Effector CD8-positive, alpha-beta T cell (primary cell): ENCODE results near the gene CEACAM5.
"Not testable (repeated sequence)": the region's sequence is repeated elsewhere in the genome, so short reads cannot be mapped to it uniquely, and the experiment has no call there.

Experiments used
- DNase-seq: peaks from one replicate; lab custom pipeline; 2025; lab: John Stamatoyannopoulos, UW

CEACAM5 gene

GRCh38 chr19:41700381-41701195 lies 7.8 kb upstream of the CEACAM5 start:
- no peak for DNase-seq

DNA sequence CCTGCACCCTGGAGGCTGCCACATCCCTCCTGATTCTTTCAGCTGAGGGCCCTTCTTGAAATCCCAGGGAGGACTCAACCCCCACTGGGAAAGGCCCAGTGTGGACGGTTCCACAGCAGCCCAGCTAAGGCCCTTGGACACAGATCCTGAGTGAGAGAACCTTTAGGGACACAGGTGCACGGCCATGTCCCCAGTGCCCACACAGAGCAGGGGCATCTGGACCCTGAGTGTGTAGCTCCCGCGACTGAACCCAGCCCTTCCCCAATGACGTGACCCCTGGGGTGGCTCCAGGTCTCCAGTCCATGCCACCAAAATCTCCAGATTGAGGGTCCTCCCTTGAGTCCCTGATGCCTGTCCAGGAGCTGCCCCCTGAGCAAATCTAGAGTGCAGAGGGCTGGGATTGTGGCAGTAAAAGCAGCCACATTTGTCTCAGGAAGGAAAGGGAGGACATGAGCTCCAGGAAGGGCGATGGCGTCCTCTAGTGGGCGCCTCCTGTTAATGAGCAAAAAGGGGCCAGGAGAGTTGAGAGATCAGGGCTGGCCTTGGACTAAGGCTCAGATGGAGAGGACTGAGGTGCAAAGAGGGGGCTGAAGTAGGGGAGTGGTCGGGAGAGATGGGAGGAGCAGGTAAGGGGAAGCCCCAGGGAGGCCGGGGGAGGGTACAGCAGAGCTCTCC lies 6.9 kb upstream of the CEACAM5 start:
- no peak for DNase-seq

DNA sequence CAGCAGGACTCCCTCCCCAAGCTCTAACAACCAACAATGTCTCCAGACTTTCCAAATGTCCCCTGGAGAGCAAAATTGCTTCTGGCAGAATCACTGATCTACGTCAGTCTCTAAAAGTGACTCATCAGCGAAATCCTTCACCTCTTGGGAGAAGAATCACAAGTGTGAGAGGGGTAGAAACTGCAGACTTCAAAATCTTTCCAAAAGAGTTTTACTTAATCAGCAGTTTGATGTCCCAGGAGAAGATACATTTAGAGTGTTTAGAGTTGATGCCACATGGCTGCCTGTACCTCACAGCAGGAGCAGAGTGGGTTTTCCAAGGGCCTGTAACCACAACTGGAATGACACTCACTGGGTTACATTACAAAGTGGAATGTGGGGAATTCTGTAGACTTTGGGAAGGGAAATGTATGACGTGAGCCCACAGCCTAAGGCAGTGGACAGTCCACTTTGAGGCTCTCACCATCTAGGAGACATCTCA lies 6.2 kb upstream of the CEACAM5 start:
- no peak for DNase-seq

DNA sequence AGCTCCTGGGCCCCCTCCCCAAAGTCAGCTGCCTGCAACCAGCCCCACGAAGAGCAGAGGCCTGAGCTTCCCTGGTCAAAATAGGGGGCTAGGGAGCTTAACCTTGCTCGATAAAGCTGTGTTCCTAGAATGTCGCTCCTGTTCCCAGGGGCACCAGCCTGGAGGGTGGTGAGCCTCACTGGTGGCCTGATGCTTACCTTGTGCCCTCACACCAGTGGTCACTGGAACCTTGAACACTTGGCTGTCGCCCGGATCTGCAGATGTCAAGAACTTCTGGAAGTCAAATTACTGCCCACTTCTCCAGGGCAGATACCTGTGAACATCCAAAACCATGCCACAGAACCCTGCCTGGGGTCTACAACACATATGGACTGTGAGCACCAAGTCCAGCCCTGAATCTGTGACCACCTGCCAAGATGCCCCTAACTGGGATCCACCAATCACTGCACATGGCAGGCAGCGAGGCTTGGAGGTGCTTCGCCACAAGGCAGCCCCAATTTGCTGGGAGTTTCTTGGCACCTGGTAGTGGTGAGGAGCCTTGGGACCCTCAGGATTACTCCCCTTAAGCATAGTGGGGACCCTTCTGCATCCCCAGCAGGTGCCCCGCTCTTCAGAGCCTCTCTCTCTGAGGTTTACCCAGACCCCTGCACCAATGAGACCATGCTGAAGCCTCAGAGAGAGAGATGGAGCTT lies 4.7 kb upstream of the CEACAM5 start:
- DNase-seq: no peak

DNA sequence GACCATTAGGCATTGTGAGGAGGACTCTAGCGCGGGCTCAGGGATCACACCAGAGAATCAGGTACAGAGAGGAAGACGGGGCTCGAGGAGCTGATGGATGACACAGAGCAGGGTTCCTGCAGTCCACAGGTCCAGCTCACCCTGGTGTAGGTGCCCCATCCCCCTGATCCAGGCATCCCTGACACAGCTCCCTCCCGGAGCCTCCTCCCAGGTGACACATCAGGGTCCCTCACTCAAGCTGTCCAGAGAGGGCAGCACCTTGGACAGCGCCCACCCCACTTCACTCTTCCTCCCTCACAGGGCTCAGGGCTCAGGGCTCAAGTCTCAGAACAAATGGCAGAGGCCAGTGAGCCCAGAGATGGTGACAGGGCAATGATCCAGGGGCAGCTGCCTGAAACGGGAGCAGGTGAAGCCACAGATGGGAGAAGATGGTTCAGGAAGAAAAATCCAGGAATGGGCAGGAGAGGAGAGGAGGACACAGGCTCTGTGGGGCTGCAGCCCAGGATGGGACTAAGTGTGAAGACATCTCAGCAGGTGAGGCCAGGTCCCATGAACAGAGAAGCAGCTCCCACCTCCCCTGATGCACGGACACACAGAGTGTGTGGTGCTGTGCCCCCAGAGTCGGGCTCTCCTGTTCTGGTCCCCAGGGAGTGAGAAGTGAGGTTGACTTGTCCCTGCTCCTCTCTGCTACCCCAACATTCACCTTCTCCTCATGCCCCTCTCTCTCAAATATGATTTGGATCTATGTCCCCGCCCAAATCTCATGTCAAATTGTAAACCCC lies 2.8 kb upstream of the CEACAM5 start:
- no peak for DNase-seq

- DNase-seq: peak; percentile 53
These were observed 1.5 kb upstream of the CEACAM5 start for GRCh38 chr19:41706741-41707501.

GRCh38 chr19:41707502-41707812 lies 969 bp upstream of the CEACAM5 start:
- no peak for DNase-seq

GRCh38 chr19:41707871-41708371 lies 505 bp upstream of the CEACAM5 start:
- no peak for DNase-seq

DNA sequence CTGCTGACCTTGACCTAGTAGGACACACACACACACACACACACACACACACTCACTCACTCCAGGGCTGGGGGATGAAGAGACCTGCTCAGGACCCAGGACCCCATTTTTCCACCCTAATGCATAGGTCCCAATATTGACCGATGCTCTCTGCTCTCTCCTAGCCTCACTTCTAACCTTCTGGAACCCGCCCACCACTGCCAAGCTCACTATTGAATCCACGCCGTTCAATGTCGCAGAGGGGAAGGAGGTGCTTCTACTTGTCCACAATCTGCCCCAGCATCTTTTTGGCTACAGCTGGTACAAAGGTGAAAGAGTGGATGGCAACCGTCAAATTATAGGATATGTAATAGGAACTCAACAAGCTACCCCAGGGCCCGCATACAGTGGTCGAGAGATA lies 1.1 kb downstream of the CEACAM5 start:
- DNase-seq: not testable (repeated sequence)

DNA sequence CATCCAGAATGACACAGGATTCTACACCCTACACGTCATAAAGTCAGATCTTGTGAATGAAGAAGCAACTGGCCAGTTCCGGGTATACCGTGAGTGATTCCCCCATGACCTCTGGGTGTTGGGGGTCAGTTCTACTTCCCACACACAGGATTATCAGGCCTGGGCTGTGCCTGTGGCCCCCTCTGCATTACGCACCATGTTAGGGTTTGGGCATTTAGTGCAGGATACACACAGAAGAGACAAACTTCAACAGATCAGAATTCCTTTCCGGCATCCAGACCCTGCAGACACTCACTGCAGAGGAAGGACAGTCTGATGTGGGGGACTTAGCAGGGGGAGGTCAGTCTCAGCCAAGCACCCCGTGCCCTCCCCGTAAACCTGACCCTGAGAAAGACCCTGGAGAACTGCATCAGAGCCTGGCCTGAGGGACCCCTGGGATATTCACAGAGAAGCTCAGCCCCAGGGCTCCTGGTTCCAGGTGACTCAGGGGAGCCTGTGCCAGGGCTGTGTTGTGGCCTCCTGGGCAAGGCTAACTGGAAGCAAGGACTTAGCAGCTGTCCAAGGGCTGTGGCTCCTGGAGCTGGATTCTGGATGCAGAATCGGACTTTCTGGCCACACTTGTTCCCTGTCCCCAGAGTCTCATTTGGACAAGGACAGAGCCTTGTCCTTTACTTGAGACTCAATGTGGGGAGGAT lies 1.7 kb downstream of the CEACAM5 start:
- no peak for DNase-seq

- no peak for DNase-seq
These were observed 3.2 kb downstream of the CEACAM5 start for GRCh38 chr19:41711376-41712261.

DNA sequence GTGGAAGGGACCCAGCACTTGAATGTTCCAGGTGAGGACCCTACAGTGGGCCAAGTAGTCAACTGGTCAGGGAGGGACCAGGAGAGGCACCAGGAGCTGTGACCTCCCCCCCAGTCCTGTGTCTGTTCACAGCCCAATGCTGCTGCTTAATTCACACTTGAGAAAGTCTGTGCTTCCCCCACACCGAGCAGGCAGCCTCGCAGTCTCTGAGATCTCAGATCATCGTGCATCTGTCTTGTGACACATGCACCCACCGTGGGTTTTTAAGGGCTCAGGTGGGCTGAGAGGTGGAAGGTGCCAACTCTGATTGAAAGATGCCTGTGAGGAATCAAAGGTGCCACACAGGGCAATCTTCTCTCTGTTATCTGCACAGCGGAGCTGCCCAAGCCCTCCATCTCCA lies 6.2 kb downstream of the CEACAM5 start:
- no peak for DNase-seq

- DNase-seq: no peak
These were observed 10.3 kb downstream of the CEACAM5 start for GRCh38 chr19:41718761-41719160.

- no peak for DNase-seq
These were observed 11.7 kb downstream of the CEACAM5 start for GRCh38 chr19:41720103-41720502.

- DNase-seq: no peak
These were observed 18.1 kb downstream of the CEACAM5 start for GRCh38 chr19:41726493-41726892.

DNA sequence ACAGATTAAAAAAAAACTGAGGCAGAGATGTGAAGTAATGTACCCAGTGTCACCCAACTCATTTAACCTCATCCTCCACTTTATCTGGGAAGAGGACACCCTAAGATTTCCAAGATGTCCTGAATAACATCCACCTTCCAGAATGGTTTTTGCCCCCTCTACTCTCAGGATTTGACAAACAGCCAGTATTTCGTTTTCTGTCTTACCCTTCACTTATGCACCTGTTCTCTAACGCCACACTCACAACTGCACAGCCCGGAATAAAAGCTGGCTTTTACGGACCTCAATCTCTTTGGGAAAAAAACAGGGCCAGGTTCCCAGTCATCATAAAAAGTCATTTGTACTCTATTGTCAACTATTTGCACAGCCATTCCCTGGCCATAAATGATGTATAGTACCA lies 25.7 kb downstream of the CEACAM5 start:
- DNase-seq: no peak

GRCh38 chr19:41734585-41734984 lies 26.2 kb downstream of the CEACAM5 start:
- no peak for DNase-seq

DNA sequence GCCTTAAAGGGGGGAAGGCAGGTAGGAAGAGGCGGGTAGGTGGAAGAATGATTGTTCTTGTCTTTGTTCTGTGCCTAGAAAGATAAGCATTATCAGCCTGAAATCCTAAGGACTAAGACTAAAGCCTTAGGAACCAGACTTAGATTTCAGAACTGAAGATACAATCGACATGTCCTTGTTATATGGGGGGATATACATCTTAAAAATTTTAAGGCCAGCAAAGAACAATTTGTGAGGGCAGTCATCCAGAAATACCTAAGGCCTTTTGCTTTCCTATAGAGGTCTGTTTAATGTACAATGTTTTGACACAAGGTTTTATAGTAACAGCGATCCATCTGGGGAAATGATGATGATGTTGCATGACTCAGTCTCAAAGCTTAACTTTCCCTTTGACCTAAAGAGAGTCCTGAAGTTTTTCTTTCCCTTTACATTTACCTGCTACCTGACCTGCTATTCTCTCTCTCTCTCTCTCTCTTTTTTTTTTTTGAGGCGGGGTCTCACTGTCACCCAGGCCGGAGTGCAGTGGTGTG lies 26.7 kb downstream of the CEACAM5 start:
- DNase-seq: no peak

- DNase-seq: no peak
These were observed 30.9 kb downstream of the CEACAM5 start for GRCh38 chr19:41739361-41739760.
